SK-N-SH (cell line): ENCODE data around the gene CDC45. TPM values are rescaled to one million over a fixed set of nuclear protein-coding genes. Genes with fewer than 3 reads are reported as not detected.

Source experiments
- CTCF ChIA-PET: fragments of 300-600, 350-600 bp; formaldehyde crosslinking; extraction: SDS; loops from one replicate; lab custom pipeline; 2021; lab: Yijun Ruan, JAX
- POLR2A ChIA-PET: fragments of 350-600 bp; sonication (Branson Sonifier 250); formaldehyde crosslinking; extraction: SDS; loops from one replicate; lab custom pipeline; 2020; ENCODE audit warnings: antibody characterized with exemption, inconsistent platforms; lab: Yijun Ruan, JAX
- DNase-seq: peaks from one replicate; pipeline ENCODE4 v3.0.0; 2012
- H2AFZ ChIP-seq: fragments of 200-600 bp; sonication (generic); 2 replicates; pipeline ENCODE4 v1.8.1; 2016; ENCODE audit warnings: antibody characterized with exemption, mild to moderate bottlenecking, low read depth
- H3F3A ChIP-seq: fragments of 200-600 bp; sonication (generic); replicated peaks from 2 replicates; pipeline ENCODE3; 2016; ENCODE audit warnings: antibody characterized with exemption, mild to moderate bottlenecking; ENCODE audit not compliant: insufficient read depth
- H3K27ac ChIP-seq, 2 experiments: fragments of 200-500 bp in 1 of 2; fragments of 200-600 bp in 1 of 2; sonication (Bioruptor generic) in 1 of 2; sonication (generic), shearing (Covaris generic) in 1 of 2; 2 replicates each; pipeline versions ENCODE4 v1.5.1 to v1.6.1; 2014 to 2016; ENCODE audit warnings: low read depth in 2 of 2, inconsistent platforms in 1 of 2, low read length in 1 of 2, mild to moderate bottlenecking in 1 of 2, mixed read lengths in 1 of 2
- H3K27me3 ChIP-seq: fragments of 200-600 bp; sonication (generic), shearing (Covaris generic); 2 replicates; pipeline ENCODE4 v1.6.1; 2016; ENCODE audit warnings: mixed run types; ENCODE audit not compliant: insufficient read depth
- H3K36me3 ChIP-seq, 2 experiments: fragments of 200-500 bp in 1 of 2; fragments of 200-600 bp in 1 of 2; sonication (Bioruptor generic) in 1 of 2; sonication (generic) in 1 of 2; replicated peaks in 1 of 2; 2 replicates each; pipeline versions ENCODE3 to v1.5.1; 2014 to 2016; ENCODE audit warnings: low read length in 1 of 2, mild to moderate bottlenecking in 1 of 2; ENCODE audit not compliant: insufficient read depth in 2 of 2, control insufficient read depth in 1 of 2
- H3K4me1 ChIP-seq, 2 experiments: fragments of 200-500 bp in 1 of 2; fragments of 200-600 bp in 1 of 2; sonication (Bioruptor generic) in 1 of 2; sonication (generic), shearing (Covaris generic) in 1 of 2; 2 replicates each; pipeline versions ENCODE4 v1.5.1 to v1.6.1; 2014 to 2016; ENCODE audit warnings: low read depth in 1 of 2, low read length in 1 of 2, mixed run types in 1 of 2; ENCODE audit not compliant: insufficient read depth in 2 of 2, control insufficient read depth in 1 of 2
- H3K4me2 ChIP-seq: fragments of 200-600 bp; sonication (generic), shearing (Covaris generic); 2 replicates; pipeline ENCODE4 v1.6.1; 2017; ENCODE audit warnings: mixed run types
- H3K4me3 ChIP-seq, 2 experiments: fragments of 200-500 bp in 1 of 2; fragments of 200-600 bp in 1 of 2; sonication (Bioruptor generic) in 1 of 2; sonication (generic), shearing (Covaris generic) in 1 of 2; 2 replicates each; pipeline versions ENCODE4 v1.5.1 to v1.8.1; 2014 to 2016; ENCODE audit warnings: low read depth in 2 of 2, inconsistent platforms in 1 of 2, low read length in 1 of 2, mild to moderate bottlenecking in 1 of 2, mixed read lengths in 1 of 2, moderate library complexity in 1 of 2
- H3K79me2 ChIP-seq: fragments of 200-600 bp; sonication (generic); 2 replicates; pipeline ENCODE4 v1.8.1; 2017; ENCODE audit warnings: mild to moderate bottlenecking; ENCODE audit not compliant: insufficient read depth
- H3K9ac ChIP-seq: fragments of 200-600 bp; sonication (generic); 2 replicates; pipeline ENCODE4 v1.6.1; 2017; ENCODE audit warnings: mixed run types
- H3K9me2 ChIP-seq: fragments of 200-600 bp; sonication (generic); 2 replicates; pipeline ENCODE4 v1.6.1; 2017; ENCODE audit warnings: mixed run types
- H3K9me3 ChIP-seq: fragments of 200-600 bp; sonication (generic); 2 replicates; pipeline ENCODE4 v1.6.1; 2017; ENCODE audit warnings: mixed run types, mild to moderate bottlenecking, moderate library complexity
- H4K20me1 ChIP-seq: fragments of 200-600 bp; sonication (generic); 2 replicates; pipeline ENCODE4 v1.6.1; 2017; ENCODE audit warnings: mild to moderate bottlenecking, mixed run types; ENCODE audit not compliant: insufficient read depth
- ELF1 ChIP-seq: IDR thresholded peaks from 2 replicates; pipeline ENCODE4 v1.4.0; 2012
- EZH2phosphoT487 ChIP-seq: fragments of 200-600 bp; sonication (generic); IDR thresholded peaks from 2 replicates; pipeline ENCODE4 v1.6.1; 2017; ENCODE audit warnings: low read depth, mixed run types, mild to moderate bottlenecking, antibody characterized with exemption, moderate library complexity, borderline replicate concordance
- FOXM1 ChIP-seq: IDR thresholded peaks from 2 replicates; pipeline ENCODE4 v1.4.0; 2012; ENCODE audit warnings: low read depth, mild to moderate bottlenecking
- GATA2 ChIP-seq: sonication (generic); formaldehyde crosslinking; IDR thresholded peaks from 2 replicates; pipeline ENCODE4 v1.5.0; 2020; ENCODE audit warnings: mild to moderate bottlenecking, missing genetic modification reagents
- MEF2A ChIP-seq: IDR thresholded peaks from 2 replicates; pipeline ENCODE4 v1.4.0; 2012; ENCODE audit warnings: low read depth, borderline replicate concordance
- MXI1 ChIP-seq: IDR thresholded peaks from 2 replicates; pipeline ENCODE4 v1.6.1; 2012; ENCODE audit warnings: mild to moderate bottlenecking, low read depth, low read length, improper control_type of control experiment
- POLR2AphosphoS5 ChIP-seq: IDR thresholded peaks from 2 replicates; pipeline ENCODE4 v1.6.1; 2012; ENCODE audit warnings: low read depth, low read length
- RCOR1 ChIP-seq: fragments of 150-350 bp; IDR thresholded peaks from 2 replicates; pipeline ENCODE4 v1.6.1; 2017; ENCODE audit warnings: antibody characterized with exemption, low read length
- RFX5 ChIP-seq: IDR thresholded peaks from 2 replicates; pipeline ENCODE4 v1.6.1; 2012; ENCODE audit warnings: mild to moderate bottlenecking, improper control_type of control experiment, low read length
- SIN3A ChIP-seq: IDR thresholded peaks from 2 replicates; pipeline ENCODE4 v1.6.1; 2012; ENCODE audit warnings: low read depth, mild to moderate bottlenecking, low read length, moderate library complexity, borderline replicate concordance
- SMC3 ChIP-seq: IDR thresholded peaks from 2 replicates; pipeline ENCODE4 v1.6.1; 2012; ENCODE audit warnings: low read depth, low read length, improper control_type of control experiment
- TAF1 ChIP-seq: IDR thresholded peaks from 2 replicates; pipeline ENCODE4 v1.6.1; 2012; ENCODE audit warnings: low read depth, mild to moderate bottlenecking, low read length, moderate library complexity, borderline replicate concordance
- TCF12 ChIP-seq: IDR thresholded peaks from 2 replicates; pipeline ENCODE4 v1.4.0; 2012
- TEAD4 ChIP-seq: IDR thresholded peaks from 2 replicates; pipeline ENCODE4 v1.4.0; 2012; ENCODE audit warnings: mild to moderate bottlenecking, borderline replicate concordance; ENCODE audit not compliant: insufficient read depth
- YY1 ChIP-seq: IDR thresholded peaks from 2 replicates; pipeline ENCODE4 v1.4.0; 2012; ENCODE audit warnings: low read depth, mild to moderate bottlenecking
- WGBS: methylation state at CpG from one replicate; pipeline ENCODE4 v1.1.6; 2017; ENCODE audit warnings: low lambda C conversion rate; 5-methylcytosine and 5-hydroxymethylcytosine counted together
- polyA plus RNA-seq, 3 experiments: library from polyadenylated mRNA; depleted of rRNA; stranded (reverse); fragments of >200 nt; gene quantifications; 2 replicates each; pipeline ENCODE4 v1.2.3, GENCODE V29; 2012
- TF ChIP-seq, protein P1 (sequence below): fragments of 150-350 bp; IDR thresholded peaks from 2 replicates; pipeline ENCODE4 v1.6.1; 2016; ENCODE audit warnings: mild to moderate bottlenecking, low read depth, low read length

The CDC45 gene
- polyA plus RNA-seq, 1 of the 3 experiments (the other 2 are of a cell fraction), result 23.6 TPM

DNA sequence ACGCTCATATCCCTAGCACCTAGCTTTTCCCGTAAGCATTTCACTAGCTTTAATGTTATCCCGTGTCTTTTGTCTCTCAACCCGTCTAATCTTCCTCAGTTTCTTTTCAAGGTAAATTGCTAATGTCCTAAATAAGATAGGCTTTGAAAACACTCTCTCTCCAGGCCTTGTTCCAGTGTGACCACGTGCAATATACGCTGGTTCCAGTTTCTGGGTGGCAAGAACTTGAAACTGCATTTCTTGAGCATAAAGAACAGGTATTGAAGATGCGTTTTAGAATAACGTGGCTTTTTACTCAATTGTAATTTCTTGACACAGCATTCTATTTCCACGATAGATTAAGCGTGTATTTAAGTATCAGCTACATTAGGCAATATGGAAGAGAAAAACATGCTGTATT, 1.1 kb downstream of the CDC45 start:
- WGBS, result 48% methylated on average over 10 of the region's 10 CpGs
- peaks cover 56% of the 10 kb centered on the region for H3K79me2 ChIP-seq
- H3F3A ChIP-seq, result peaks cover 4% of the 10 kb centered on the region
- peaks cover 5 to 16% of the 10 kb centered on the region in 2 experiments; a peak in 3 of 4 replicates for H3K4me1 ChIP-seq
- no peak overlapping the region for H2AFZ ChIP-seq
- peaks cover 26% of the 10 kb centered on the region for H4K20me1 ChIP-seq
- H3K36me3 ChIP-seq, result peaks cover 11% of the 10 kb centered on the region in 2 experiments
- peak overlapping the region; percentile 80; the same call in 1 of the 2 replicates for H3K4me2 ChIP-seq
- H3K4me3 ChIP-seq, result peak overlapping the region; percentile 94 to 95; a peak in 3 of 4 replicates
- peak overlapping the region; percentile 91; the same call in 1 of the 2 replicates for H3K9ac ChIP-seq
- no peak overlapping the region for H3K27ac ChIP-seq
- TF ChIP-seq GATA2 (CRISPR knock-in tag) (no peak), MXI1 (no peak), FOXM1 (no peak), RCOR1 (no peak), RFX5 (no peak), TCF12 (no peak), SMC3 (no peak), MEF2A (no peak), SIN3A (no peak), TAF1 (no peak), ELF1 (no peak), POLR2AphosphoS5 (no peak), EZH2phosphoT487 (no peak)
- TF ChIP-seq, protein P1, sequence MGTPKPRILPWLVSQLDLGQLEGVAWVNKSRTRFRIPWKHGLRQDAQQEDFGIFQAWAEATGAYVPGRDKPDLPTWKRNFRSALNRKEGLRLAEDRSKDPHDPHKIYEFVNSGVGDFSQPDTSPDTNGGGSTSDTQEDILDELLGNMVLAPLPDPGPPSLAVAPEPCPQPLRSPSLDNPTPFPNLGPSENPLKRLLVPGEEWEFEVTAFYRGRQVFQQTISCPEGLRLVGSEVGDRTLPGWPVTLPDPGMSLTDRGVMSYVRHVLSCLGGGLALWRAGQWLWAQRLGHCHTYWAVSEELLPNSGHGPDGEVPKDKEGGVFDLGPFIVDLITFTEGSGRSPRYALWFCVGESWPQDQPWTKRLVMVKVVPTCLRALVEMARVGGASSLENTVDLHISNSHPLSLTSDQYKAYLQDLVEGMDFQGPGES, result no peak
- H3K9me3 ChIP-seq, result no peaks in the 10 kb centered on the region
- ChIA-PET POLR2A (no interaction called here), CTCF (interaction anchor here (3.0 kb wide), 1 partner anchor 149 kb away, joined by 17 read pairs; no protein-coding TSS in a partner anchor)
- no peak for DNase-seq
- H3K9me2 ChIP-seq, result no peaks in the 10 kb centered on the region
- H3K27me3 ChIP-seq, result no peaks in the 10 kb centered on the region

DNA sequence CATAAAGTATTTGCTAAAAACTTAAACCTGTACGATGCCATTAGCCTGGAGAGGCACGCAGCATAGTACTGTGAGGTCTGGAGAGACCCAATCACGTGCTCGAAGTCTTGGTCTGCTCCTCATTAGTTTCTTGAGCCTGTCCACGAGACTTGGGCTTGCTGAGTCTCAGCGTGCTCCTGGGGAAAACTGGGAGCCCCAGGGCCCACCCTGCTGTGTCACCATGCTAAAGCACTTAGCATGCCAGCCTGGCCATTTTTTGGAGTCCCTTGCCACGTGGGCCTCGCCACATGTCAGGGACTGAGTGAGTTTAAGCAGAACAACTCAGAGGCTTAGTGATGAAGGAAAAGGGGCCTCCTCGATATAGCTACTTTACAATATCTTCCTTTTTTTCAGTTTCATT, 2.6 kb downstream of the CDC45 start:
- WGBS, result 79% methylated on average over 5 of the region's 9 CpGs
- Histone ChIP-seq H3K9me3 (no peaks in the 10 kb centered on the region), H3K4me1 (peaks cover 1 to 14% of the 10 kb centered on the region in 2 experiments; a peak in 3 of 4 replicates), H3K9me2 (no peaks in the 10 kb centered on the region), H3K27ac (no peak overlapping the region), H3K79me2 (peaks cover 41% of the 10 kb centered on the region), H4K20me1 (peaks cover 13% of the 10 kb centered on the region), H3K9ac (no peak overlapping the region), H3K4me3 (no peak overlapping the region), H3K4me2 (no peak overlapping the region), H2AFZ (no peak overlapping the region), H3F3A (peaks cover 4% of the 10 kb centered on the region), H3K27me3 (no peaks in the 10 kb centered on the region), H3K36me3 (peaks cover 14% of the 10 kb centered on the region in 2 experiments)
- ChIA-PET POLR2A (no interaction called here), CTCF (no interaction called here)
- no peak for DNase-seq
- TF ChIP-seq TEAD4, result no peak
- no peak for TF ChIP-seq YY1
